Keratinocyte (primary cell): ENCODE results near the gene LRBA. TPM values are rescaled to one million over a fixed set of nuclear protein-coding genes. Genes with fewer than 3 reads are reported as not detected.

Experiments
- DNase-seq: peaks from one replicate; pipeline ENCODE4 v3.0.0-alpha.2; 2011; ENCODE audit warnings: low read depth, missing footprints, low spot score
- FAIRE-seq: peaks from 2 replicates; lab custom pipeline; 2011; peaks lifted over from hg19 to GRCh38; lab: Jason Lieb, UNC
- H2AFZ ChIP-seq: 2 replicates; pipeline ENCODE4 v1.6.0; 2012; ENCODE audit warnings: low read length, control low read depth, inconsistent platforms; ENCODE audit not compliant: control insufficient read depth
- H3K27ac ChIP-seq: 2 replicates; pipeline ENCODE4 v1.5.1; 2011; ENCODE audit warnings: low read length; ENCODE audit not compliant: control insufficient read depth, insufficient read depth
- H3K27me3 ChIP-seq: 3 replicates; pipeline ENCODE4 v1.6.0; 2011; ENCODE audit warnings: low read length; ENCODE audit not compliant: control insufficient read depth, insufficient read depth; ENCODE audit errors: extremely low read depth
- H3K36me3 ChIP-seq, 2 experiments: 2 replicates in 1 of 2; 3 replicates in 1 of 2; pipeline ENCODE4 v1.5.1; 2011; ENCODE audit warnings: low read length in 2 of 2, mild to moderate bottlenecking in 1 of 2; ENCODE audit not compliant: control insufficient read depth in 2 of 2, insufficient read depth in 2 of 2; ENCODE audit errors: extremely low read depth in 1 of 2
- H3K4me1 ChIP-seq: 3 replicates; pipeline ENCODE4 v1.5.1; 2011; ENCODE audit warnings: low read length; ENCODE audit not compliant: control insufficient read depth, insufficient read depth; ENCODE audit errors: extremely low read depth
- H3K4me2 ChIP-seq: 3 replicates; pipeline ENCODE4 v1.6.0; 2011; ENCODE audit warnings: low read depth, low read length; ENCODE audit not compliant: control insufficient read depth, insufficient read depth; ENCODE audit errors: extremely low read depth
- H3K4me3 ChIP-seq, 3 experiments: fragments of 200-600 bp in 1 of 3; sonication (generic) in 1 of 3; 2 replicates in 2 of 3; 3 replicates in 1 of 3; pipeline ENCODE4 v1.5.1; 2011 to 2016; ENCODE audit warnings: low read length in 3 of 3, mild to moderate bottlenecking in 3 of 3, control low read depth in 2 of 3, inconsistent platforms in 1 of 3, low read depth in 1 of 3, mixed read lengths in 1 of 3, mixed run types in 1 of 3, moderate library complexity in 1 of 3; ENCODE audit not compliant: control insufficient read depth in 2 of 3, insufficient read depth in 2 of 3; ENCODE audit errors: extremely low read depth in 1 of 3
- H3K79me2 ChIP-seq: 2 replicates; pipeline ENCODE4 v1.6.0; 2012; ENCODE audit warnings: low read length; ENCODE audit not compliant: control insufficient read depth, insufficient read depth
- H3K9ac ChIP-seq: 3 replicates; pipeline ENCODE4 v1.6.0; 2011; ENCODE audit warnings: low read length; ENCODE audit not compliant: control insufficient read depth, insufficient read depth; ENCODE audit errors: extremely low read depth
- H3K9me1 ChIP-seq: 3 replicates; pipeline ENCODE4 v1.6.0; 2011; ENCODE audit warnings: low read length; ENCODE audit not compliant: control insufficient read depth, insufficient read depth; ENCODE audit errors: extremely low read depth
- H3K9me3 ChIP-seq: 2 replicates; pipeline ENCODE4 v1.5.1; 2012; ENCODE audit warnings: low read depth, low read length; ENCODE audit not compliant: control insufficient read depth
- H4K20me1 ChIP-seq: 3 replicates; pipeline ENCODE4 v1.6.0; 2011; ENCODE audit warnings: low read length; ENCODE audit not compliant: control insufficient read depth, insufficient read depth; ENCODE audit errors: extremely low read depth
- EZH2 ChIP-seq: IDR thresholded peaks from one replicate; pipeline ENCODE4 v1.6.1; 2012; ENCODE audit warnings: inconsistent platforms, mild to moderate bottlenecking, low read length, moderate library complexity
- dilution Hi-C: fragments of 300-500 bp; cut with MboI; formaldehyde crosslinking; loops from one replicate; pipeline ENCODE4 v1.7.0; 2020; ENCODE audit warnings: low sequenced_read_pairs; ENCODE audit not compliant: extremely low pct_ligation_motif_present
- polyA plus RNA-seq, 5 experiments: library from polyadenylated mRNA; depleted of rRNA in 3 of 5; stranded (reverse) in 3 of 5; stranded (forward) in 1 of 5; unstranded in 1 of 5; fragments of >200 nt; gene quantifications; 1 replicate in 1 of 5; 2 replicates in 3 of 5; 3 replicates in 1 of 5; pipeline versions ENCODE4 v1.2.1 to v1.2.3, GENCODE V29; 2011 to 2012; ENCODE audit warnings: missing spikeins in 2 of 5, low read depth in 1 of 5, low replicate concordance in 1 of 5
- TF ChIP-seq, protein P1 (sequence below), 3 experiments: IDR thresholded peaks in 1 of 3; conservative IDR thresholded peaks in 1 of 3; optimal IDR thresholded peaks in 1 of 3; 2 replicates in 2 of 3; 3 replicates in 1 of 3; pipeline versions ENCODE3 to v1.5.1; 2011; ENCODE audit warnings: low read length in 3 of 3, mild to moderate bottlenecking in 3 of 3, moderate library complexity in 2 of 3, control low read depth in 1 of 3, inconsistent platforms in 1 of 3; ENCODE audit not compliant: insufficient read depth in 2 of 3; ENCODE audit errors: extremely low read depth in 1 of 3

LRBA gene
- polyA plus RNA-seq, 1 donor (not counting 4 experiments of a cell fraction or from before 2014, with no cell fraction given), result 35.6 TPM

DNA sequence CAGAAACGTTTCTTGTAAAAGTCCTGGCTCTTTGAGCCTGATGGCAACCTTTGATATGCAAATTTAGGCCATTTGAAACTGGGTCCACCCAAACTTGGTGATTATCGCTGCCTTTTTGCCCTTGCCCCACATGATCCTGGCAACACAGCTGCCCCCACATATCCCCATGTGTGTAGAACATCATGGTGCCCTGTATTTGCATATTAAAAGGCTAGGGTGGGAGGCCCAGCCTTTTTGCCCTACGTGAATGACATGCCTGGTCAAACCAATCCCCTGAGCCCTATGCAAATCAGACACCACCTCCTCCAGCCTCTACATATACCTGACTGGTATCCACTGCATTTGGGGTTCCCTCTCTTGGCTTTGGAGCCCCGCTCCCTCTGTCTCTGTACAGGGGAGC is 230.8 kb downstream of the LRBA start:
- no peak for FAIRE-seq
- peaks cover 2% of the 10 kb centered on the region for H3K9me1 ChIP-seq
- DNase-seq, result no peak
- H3K79me2 ChIP-seq, result no peaks in the 10 kb centered on the region
- no peaks in the 10 kb centered on the region for H3K9me3 ChIP-seq
- no peaks in the 10 kb centered on the region for H4K20me1 ChIP-seq
- H3K4me3 ChIP-seq, result no peak overlapping the region
- H3K27me3 ChIP-seq, result no peaks in the 10 kb centered on the region
- no peak overlapping the region for H3K4me2 ChIP-seq
- H3K9ac ChIP-seq, result no peak overlapping the region
- H3K27ac ChIP-seq, result no peak overlapping the region
- no peaks in the 10 kb centered on the region for H3K36me3 ChIP-seq
- TF ChIP-seq EZH2, result no peak
- dilution Hi-C loops, result no loop called here
- H2AFZ ChIP-seq, result no peak overlapping the region
- H3K4me1 ChIP-seq, result no peaks in the 10 kb centered on the region

DNA sequence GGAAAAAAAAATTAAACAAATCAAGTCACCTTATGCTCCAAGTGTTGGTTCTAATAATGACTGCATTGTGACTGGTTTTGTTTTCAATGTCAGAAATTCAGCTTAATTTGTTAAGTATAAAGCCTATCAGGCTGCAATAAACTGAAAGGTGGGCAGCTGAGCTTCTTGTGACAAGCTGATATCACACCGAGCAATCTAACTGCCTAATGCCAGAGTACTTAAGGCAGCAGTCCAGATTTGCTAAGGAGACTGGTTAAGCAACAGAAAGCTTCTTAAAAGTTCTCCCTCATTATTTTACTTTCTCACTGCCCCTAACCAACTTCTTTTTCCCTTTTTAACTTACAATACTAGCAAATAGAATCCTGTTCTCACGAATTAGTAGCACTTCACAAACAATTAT is 232.2 kb downstream of the LRBA start:
- FAIRE-seq, result no peak
- Histone ChIP-seq H3K36me3 (no peaks in the 10 kb centered on the region), H3K4me1 (no peaks in the 10 kb centered on the region), H3K9me1 (peaks cover 2% of the 10 kb centered on the region), H3K79me2 (no peaks in the 10 kb centered on the region), H2AFZ (no peak overlapping the region), H3K4me3 (no peak overlapping the region), H3K9me3 (no peaks in the 10 kb centered on the region), H3K4me2 (no peak overlapping the region), H3K27ac (no peak overlapping the region), H3K9ac (no peak overlapping the region), H4K20me1 (no peaks in the 10 kb centered on the region), H3K27me3 (no peaks in the 10 kb centered on the region)
- DNase-seq, result no peak
- dilution Hi-C loops, result no loop called here
- TF ChIP-seq EZH2, result no peak
- TF ChIP-seq, protein P1, sequence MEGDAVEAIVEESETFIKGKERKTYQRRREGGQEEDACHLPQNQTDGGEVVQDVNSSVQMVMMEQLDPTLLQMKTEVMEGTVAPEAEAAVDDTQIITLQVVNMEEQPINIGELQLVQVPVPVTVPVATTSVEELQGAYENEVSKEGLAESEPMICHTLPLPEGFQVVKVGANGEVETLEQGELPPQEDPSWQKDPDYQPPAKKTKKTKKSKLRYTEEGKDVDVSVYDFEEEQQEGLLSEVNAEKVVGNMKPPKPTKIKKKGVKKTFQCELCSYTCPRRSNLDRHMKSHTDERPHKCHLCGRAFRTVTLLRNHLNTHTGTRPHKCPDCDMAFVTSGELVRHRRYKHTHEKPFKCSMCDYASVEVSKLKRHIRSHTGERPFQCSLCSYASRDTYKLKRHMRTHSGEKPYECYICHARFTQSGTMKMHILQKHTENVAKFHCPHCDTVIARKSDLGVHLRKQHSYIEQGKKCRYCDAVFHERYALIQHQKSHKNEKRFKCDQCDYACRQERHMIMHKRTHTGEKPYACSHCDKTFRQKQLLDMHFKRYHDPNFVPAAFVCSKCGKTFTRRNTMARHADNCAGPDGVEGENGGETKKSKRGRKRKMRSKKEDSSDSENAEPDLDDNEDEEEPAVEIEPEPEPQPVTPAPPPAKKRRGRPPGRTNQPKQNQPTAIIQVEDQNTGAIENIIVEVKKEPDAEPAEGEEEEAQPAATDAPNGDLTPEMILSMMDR (optimal IDR thresholded peaks at IDR 0.05 in 1 of 3, IDR thresholded peaks at IDR 0.05 in 1 of 3, conservative IDR thresholded peaks at IDR 0.05 in 1 of 3; ENCODE audit: extremely low read depth in 1 of 3, insufficient read depth in 2 of 3, low read length in 3 of 3), result no peak

DNA sequence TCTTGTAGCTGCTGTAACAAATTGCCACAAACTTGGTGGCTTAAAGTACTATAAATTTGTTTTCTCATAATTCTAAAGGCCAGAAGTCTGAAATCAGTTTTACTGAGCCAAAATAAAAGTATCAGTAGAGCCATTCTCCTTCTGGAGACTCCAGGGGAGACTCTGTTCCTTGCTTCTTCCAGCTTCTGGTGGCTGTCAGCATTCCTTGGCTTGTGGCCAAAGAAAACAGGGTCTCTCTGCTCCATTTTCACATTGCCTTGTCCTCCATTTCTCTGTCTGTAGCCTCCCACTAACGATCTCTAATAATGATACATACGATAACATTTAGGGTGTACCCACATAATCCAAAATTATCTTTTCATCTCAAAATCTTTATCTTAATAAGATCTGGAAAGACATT is 232.8 kb downstream of the LRBA start:
- no peaks in the 10 kb centered on the region for H3K4me1 ChIP-seq
- FAIRE-seq (no peak), DNase-seq (no peak)
- no peak overlapping the region for H3K9ac ChIP-seq
- H4K20me1 ChIP-seq, result no peaks in the 10 kb centered on the region
- dilution Hi-C loops, result no loop called here
- no peak overlapping the region for H3K4me2 ChIP-seq
- TF ChIP-seq, protein P1 (optimal IDR thresholded peaks at IDR 0.05 in 1 of 3, IDR thresholded peaks at IDR 0.05 in 1 of 3, conservative IDR thresholded peaks at IDR 0.05 in 1 of 3; ENCODE audit: extremely low read depth in 1 of 3, insufficient read depth in 2 of 3, low read length in 3 of 3), result no peak
- no peak for TF ChIP-seq EZH2
- no peaks in the 10 kb centered on the region for H3K36me3 ChIP-seq
- no peak overlapping the region for H3K4me3 ChIP-seq
- H2AFZ ChIP-seq, result no peak overlapping the region
- peaks cover 2% of the 10 kb centered on the region for H3K9me1 ChIP-seq
- H3K79me2 ChIP-seq, result no peaks in the 10 kb centered on the region
- H3K27ac ChIP-seq, result no peak overlapping the region
- no peaks in the 10 kb centered on the region for H3K9me3 ChIP-seq
- no peaks in the 10 kb centered on the region for H3K27me3 ChIP-seq
